ENCODE measurements around the gene OSBPL6. TPM values are rescaled to one million over a fixed set of nuclear protein-coding genes. Genes with fewer than 3 reads are reported as not detected.
A peak's percentile ranks its signal among the peaks of the same experiment; 100 is the strongest.

The OSBPL6 gene
- total RNA-seq, 1 experiment from 2014 or later = 2.3 TPM

DNA sequence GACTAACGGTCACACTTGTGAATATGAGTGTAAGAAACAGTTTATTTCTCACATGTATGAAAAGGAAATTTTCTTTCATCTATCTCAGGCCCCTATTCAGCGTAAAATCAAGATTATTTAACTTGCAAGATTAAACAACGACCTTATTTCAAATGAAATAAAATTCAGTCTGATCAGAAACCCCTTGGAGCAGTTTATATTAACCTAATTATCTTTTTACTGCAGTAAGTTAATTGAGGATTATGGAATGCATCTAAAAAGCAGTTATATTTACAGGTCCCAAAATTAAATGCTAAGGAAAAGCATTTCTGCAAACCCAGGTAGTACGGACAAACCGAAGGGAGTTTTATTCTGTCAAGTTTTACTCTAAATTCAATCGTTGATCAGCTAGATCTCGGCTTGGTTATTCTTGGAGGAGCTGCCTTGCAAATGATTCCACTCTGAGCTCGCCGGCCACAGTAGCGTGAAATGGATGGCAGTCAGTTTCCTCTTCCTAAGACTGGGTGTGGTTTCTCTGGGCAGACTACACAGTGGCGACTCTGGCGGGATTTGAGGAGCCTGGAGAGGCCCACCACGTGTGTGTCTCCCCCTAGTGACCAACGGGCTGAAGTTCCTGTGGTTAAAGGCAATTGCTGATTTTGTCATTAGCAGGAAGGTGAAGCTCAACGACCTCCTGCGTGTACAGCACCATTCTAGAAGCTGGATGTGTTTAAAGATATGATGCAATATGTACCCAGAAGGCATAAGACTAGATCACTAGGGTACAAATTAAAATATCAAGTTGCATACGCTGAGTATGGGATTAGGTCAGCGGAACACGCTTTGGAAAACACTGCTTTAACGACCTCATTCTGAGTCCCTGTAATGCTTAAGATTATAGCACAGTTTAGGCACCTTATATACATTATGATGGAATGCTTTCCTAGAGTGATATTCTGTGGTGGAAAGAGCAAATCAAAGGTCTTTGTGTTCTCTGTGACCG lies 220.2 kb downstream of the OSBPL6 start:
- Mint-ChIP-seq H3K9me3 (ENCODE audit: low read depth, unreplicated experiment) (no peaks in the 10 kb centered on the region), H3K36me3 (ENCODE audit: insufficient read depth, unreplicated experiment) (peaks cover 9% of the 10 kb centered on the region), H3K4me3 (ENCODE audit: low read depth, unreplicated experiment) (peak overlapping the region; percentile 97), H3K4me1 (ENCODE audit: low read depth, unreplicated experiment) (no peaks in the 10 kb centered on the region), H3K27me3 (ENCODE audit: unreplicated experiment) (no peaks in the 10 kb centered on the region), H3K27ac (ENCODE audit: unreplicated experiment) (no peak overlapping the region)
- intact Hi-C loops (cut with micrococcal nuclease; ENCODE audit: unreplicated experiment) = loop anchor here (1.0 to 10.0 kb wide), 7 partner anchors 18 to 510 kb away; partner anchors contain the start of gene RBM45
- CTCF ChIA-PET = interaction anchor here (0.5 to 2.3 kb wide), 14 partner anchors 11 to 302 kb away, joined by 3 to 10 read pairs (median 4); partner anchors contain the start of genes PJVK, PRKRA and RBM45
- TSS peak; percentile 91 for BruUV-seq (replicated peaks)
- peak; percentile 91 for DNase-seq
- TF ChIP-seq, protein P1, sequence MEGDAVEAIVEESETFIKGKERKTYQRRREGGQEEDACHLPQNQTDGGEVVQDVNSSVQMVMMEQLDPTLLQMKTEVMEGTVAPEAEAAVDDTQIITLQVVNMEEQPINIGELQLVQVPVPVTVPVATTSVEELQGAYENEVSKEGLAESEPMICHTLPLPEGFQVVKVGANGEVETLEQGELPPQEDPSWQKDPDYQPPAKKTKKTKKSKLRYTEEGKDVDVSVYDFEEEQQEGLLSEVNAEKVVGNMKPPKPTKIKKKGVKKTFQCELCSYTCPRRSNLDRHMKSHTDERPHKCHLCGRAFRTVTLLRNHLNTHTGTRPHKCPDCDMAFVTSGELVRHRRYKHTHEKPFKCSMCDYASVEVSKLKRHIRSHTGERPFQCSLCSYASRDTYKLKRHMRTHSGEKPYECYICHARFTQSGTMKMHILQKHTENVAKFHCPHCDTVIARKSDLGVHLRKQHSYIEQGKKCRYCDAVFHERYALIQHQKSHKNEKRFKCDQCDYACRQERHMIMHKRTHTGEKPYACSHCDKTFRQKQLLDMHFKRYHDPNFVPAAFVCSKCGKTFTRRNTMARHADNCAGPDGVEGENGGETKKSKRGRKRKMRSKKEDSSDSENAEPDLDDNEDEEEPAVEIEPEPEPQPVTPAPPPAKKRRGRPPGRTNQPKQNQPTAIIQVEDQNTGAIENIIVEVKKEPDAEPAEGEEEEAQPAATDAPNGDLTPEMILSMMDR (IDR thresholded peaks at IDR 0.05; ENCODE audit: unreplicated experiment) = peak; percentile 89

GRCh38 chr2:178415979-178416378 lies 221.7 kb downstream of the OSBPL6 start:
- Mint-ChIP-seq H3K27me3 (ENCODE audit: unreplicated experiment) (no peaks in the 10 kb centered on the region), H3K27ac (ENCODE audit: unreplicated experiment) (no peak overlapping the region), H3K4me3 (ENCODE audit: low read depth, unreplicated experiment) (no peak overlapping the region), H3K4me1 (ENCODE audit: low read depth, unreplicated experiment) (no peaks in the 10 kb centered on the region), H3K36me3 (ENCODE audit: insufficient read depth, unreplicated experiment) (peaks cover 9% of the 10 kb centered on the region), H3K9me3 (ENCODE audit: low read depth, unreplicated experiment) (no peaks in the 10 kb centered on the region)
- no peak for DNase-seq
- CTCF ChIA-PET = no interaction called here
- intact Hi-C loops (cut with micrococcal nuclease; ENCODE audit: unreplicated experiment) = loop anchor here (2.0 to 10.0 kb wide), 4 partner anchors 19 to 511 kb away; no protein-coding TSS in a partner anchor
- TF ChIP-seq, protein P1 (IDR thresholded peaks at IDR 0.05; ENCODE audit: unreplicated experiment) = no peak
- no TSS peak for BruUV-seq (replicated peaks)

DNA sequence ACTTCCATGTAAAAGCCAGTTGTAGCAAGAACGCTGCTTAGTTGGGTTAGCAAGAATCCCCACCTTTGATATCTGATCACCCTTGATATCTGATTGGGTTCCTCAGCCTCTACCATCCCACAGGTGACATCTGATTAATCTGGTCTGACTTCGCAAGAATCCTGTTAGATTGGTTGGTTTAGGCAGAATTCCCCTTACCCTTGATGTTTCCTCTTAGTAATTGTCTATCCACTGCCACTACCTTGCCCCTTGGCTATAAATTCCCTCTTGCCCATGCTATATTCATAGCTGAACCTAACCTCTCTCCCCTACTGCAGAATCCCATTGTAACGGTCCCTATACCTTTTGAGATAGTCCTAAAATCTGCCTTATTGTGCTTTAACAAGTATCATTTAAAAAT lies 223.6 kb downstream of the OSBPL6 start:
- TF ChIP-seq, protein P1 (IDR thresholded peaks at IDR 0.05; ENCODE audit: unreplicated experiment) = no peak
- H3K27ac Mint-ChIP-seq (ENCODE audit: unreplicated experiment) = no peak overlapping the region
- H3K27me3 Mint-ChIP-seq (ENCODE audit: unreplicated experiment) = no peaks in the 10 kb centered on the region
- CTCF ChIA-PET = interaction anchor here (0.6 to 0.7 kb wide), 2 partner anchors 282 to 946 kb away, joined by 4 to 8 read pairs; no protein-coding TSS in a partner anchor
- peaks cover 9% of the 10 kb centered on the region for H3K36me3 Mint-ChIP-seq (ENCODE audit: insufficient read depth, unreplicated experiment)
- intact Hi-C loops (cut with micrococcal nuclease; ENCODE audit: unreplicated experiment) = loop anchor here (5.0 to 10.0 kb wide), 3 partner anchors 211 to 513 kb away; no protein-coding TSS in a partner anchor
- DNase-seq = no peak
- H3K9me3 Mint-ChIP-seq (ENCODE audit: low read depth, unreplicated experiment) = no peaks in the 10 kb centered on the region
- BruUV-seq (replicated peaks) = no TSS peak
- H3K4me1 Mint-ChIP-seq (ENCODE audit: low read depth, unreplicated experiment) = no peaks in the 10 kb centered on the region
- H3K4me3 Mint-ChIP-seq (ENCODE audit: low read depth, unreplicated experiment) = no peak overlapping the region

- Mint-ChIP-seq H3K9me3 (ENCODE audit: low read depth, unreplicated experiment) (no peaks in the 10 kb centered on the region), H3K4me3 (ENCODE audit: low read depth, unreplicated experiment) (no peak overlapping the region), H3K27me3 (ENCODE audit: unreplicated experiment) (no peaks in the 10 kb centered on the region), H3K27ac (ENCODE audit: unreplicated experiment) (no peak overlapping the region), H3K36me3 (ENCODE audit: insufficient read depth, unreplicated experiment) (peaks cover 6% of the 10 kb centered on the region), H3K4me1 (ENCODE audit: low read depth, unreplicated experiment) (no peaks in the 10 kb centered on the region)
- TF ChIP-seq, protein P1 (IDR thresholded peaks at IDR 0.05; ENCODE audit: unreplicated experiment) = no peak
- intact Hi-C loops (cut with micrococcal nuclease; ENCODE audit: unreplicated experiment) = loop anchor here (5.0 to 10.0 kb wide), 3 partner anchors 211 to 514 kb away; no protein-coding TSS in a partner anchor
- CTCF ChIA-PET = interaction anchor here (0.6 to 1.3 kb wide), 2 partner anchors 306 to 946 kb away, joined by 3 to 8 read pairs; partner anchors contain the start of gene RBM45
- no TSS peak for BruUV-seq (replicated peaks)
- DNase-seq = no peak
Observed at GRCh38 chr2:178418426-178418825, 224.1 kb downstream of the OSBPL6 start.

Data from Calu3 (cell line).